ENCODE data around the gene DOCK10. TPM values are rescaled to one million over a fixed set of nuclear protein-coding genes. Genes with fewer than 3 reads are reported as not detected.

Gene DOCK10
- total RNA-seq, 2 experiments from 2014 or later = 40.8 to 68.2 TPM

DNA sequence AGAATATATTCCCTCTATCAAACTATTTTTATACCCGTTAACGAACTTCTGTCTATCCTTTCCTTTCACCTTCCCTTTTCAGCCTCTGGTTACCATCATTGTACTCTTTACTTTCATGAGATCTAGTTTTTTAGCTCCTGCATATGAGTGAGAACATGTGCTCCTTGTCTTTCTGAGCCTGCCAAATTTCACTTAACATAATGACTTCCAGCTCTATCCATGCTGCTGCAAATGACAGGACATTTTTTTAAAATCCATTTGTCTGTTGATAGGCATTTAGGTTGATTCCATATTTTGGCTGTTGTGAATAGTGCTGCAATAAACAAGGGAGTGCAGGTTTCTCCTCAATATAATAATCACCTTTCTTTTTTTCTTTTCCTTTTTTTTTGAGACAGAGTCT, 317.9 kb downstream of the DOCK10 start:
- H3K79me2 ChIP-seq (ENCODE audit: insufficient read depth, low read depth, low read length) = no peaks in the 10 kb centered on the region
- H2AFZ ChIP-seq (ENCODE audit: low read length) = no peak overlapping the region
- DNase-seq (ENCODE audit: low spot score) = no peak
- no peak overlapping the region for H3K4me2 ChIP-seq (ENCODE audit: low read length)
- H3K4me3 ChIP-seq (ENCODE audit: low read depth, low read length, poor library complexity, severe bottlenecking) = no peak overlapping the region
- CTCF ChIA-PET (ENCODE audit: unreplicated experiment) = interaction anchor here (1.4 kb wide), 1 partner anchor 31 kb away, joined by 3 read pairs; no protein-coding TSS in a partner anchor
- POLR2A ChIA-PET = interaction anchor here (0.7 to 1.6 kb wide), 4 partner anchors 10 to 174 kb away, joined by 3 to 5 read pairs (median 3); no protein-coding TSS in a partner anchor
- peaks cover 53% of the 10 kb centered on the region for H3K9me3 ChIP-seq (ENCODE audit: low read length)
- no TSS peak for BruUV-seq (replicated peaks)
- H3K4me1 ChIP-seq (ENCODE audit: insufficient read depth, low read length, poor library complexity, severe bottlenecking) = peaks cover 8% of the 10 kb centered on the region
- peaks cover 7% of the 10 kb centered on the region; the same call in 1 of the 2 replicates for H3K36me3 ChIP-seq (ENCODE audit: insufficient read depth, low read length)
- no peaks in the 10 kb centered on the region for H3K9me2 ChIP-seq (ENCODE audit: insufficient read depth, low read length)
- no peak overlapping the region for H3K27ac ChIP-seq (ENCODE audit: low read depth, low read length, poor library complexity, severe bottlenecking)
- intact Hi-C loops (cut with micrococcal nuclease; ENCODE audit: unreplicated experiment) = no loop called here
- TF ChIP-seq, protein P1, sequence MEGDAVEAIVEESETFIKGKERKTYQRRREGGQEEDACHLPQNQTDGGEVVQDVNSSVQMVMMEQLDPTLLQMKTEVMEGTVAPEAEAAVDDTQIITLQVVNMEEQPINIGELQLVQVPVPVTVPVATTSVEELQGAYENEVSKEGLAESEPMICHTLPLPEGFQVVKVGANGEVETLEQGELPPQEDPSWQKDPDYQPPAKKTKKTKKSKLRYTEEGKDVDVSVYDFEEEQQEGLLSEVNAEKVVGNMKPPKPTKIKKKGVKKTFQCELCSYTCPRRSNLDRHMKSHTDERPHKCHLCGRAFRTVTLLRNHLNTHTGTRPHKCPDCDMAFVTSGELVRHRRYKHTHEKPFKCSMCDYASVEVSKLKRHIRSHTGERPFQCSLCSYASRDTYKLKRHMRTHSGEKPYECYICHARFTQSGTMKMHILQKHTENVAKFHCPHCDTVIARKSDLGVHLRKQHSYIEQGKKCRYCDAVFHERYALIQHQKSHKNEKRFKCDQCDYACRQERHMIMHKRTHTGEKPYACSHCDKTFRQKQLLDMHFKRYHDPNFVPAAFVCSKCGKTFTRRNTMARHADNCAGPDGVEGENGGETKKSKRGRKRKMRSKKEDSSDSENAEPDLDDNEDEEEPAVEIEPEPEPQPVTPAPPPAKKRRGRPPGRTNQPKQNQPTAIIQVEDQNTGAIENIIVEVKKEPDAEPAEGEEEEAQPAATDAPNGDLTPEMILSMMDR (conservative IDR thresholded peaks at IDR 0.05; ENCODE audit: low read length) = no peak
- no peak for TF ChIP-seq EZH2phosphoT487 (IDR thresholded peaks at IDR 0.05; ENCODE audit: borderline replicate concordance, low read depth, low read length)
- H4K20me1 ChIP-seq (ENCODE audit: insufficient read depth, low read length) = no peaks in the 10 kb centered on the region

DNA sequence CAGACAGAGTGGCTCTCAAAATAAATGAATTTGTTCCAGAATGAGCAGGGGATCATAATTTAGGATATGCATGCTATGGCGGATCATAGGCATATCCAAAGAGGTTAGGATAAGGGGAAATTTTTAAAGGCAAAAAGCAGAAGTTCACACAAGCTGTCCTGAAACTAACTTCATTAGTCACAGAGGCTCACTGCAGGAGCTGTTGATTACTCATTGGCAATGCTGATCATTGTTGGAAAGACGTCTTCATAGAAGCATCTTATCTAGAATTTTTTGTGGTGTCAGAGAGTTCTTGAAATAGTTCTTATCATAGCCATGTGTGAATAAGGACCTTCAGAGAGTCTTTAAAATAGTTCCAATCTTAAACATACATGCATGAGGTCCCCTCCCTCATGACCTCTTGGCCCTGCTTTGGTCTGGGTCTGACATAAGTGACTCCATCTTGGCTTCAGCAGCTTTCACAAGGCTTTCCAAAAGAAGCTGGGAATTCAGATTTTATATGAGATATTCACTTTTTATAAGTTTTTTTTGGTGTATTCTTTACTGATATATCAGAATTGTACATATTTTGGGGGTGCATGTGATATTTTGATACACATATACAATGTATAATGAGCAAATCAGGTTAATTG, 318.6 kb downstream of the DOCK10 start:
- H2AFZ ChIP-seq (ENCODE audit: low read length) = no peak overlapping the region
- peaks cover 10% of the 10 kb centered on the region for H3K36me3 ChIP-seq (ENCODE audit: insufficient read depth, low read length)
- peaks cover 53% of the 10 kb centered on the region for H3K9me3 ChIP-seq (ENCODE audit: low read length)
- CTCF ChIA-PET (ENCODE audit: unreplicated experiment) = interaction anchor here (1.4 kb wide), 1 partner anchor 30 kb away, joined by 3 read pairs; no protein-coding TSS in a partner anchor
- no peaks in the 10 kb centered on the region for H3K9me2 ChIP-seq (ENCODE audit: insufficient read depth, low read length)
- H3K79me2 ChIP-seq (ENCODE audit: insufficient read depth, low read depth, low read length) = no peaks in the 10 kb centered on the region
- H3K27ac ChIP-seq (ENCODE audit: low read depth, low read length, poor library complexity, severe bottlenecking) = no peak overlapping the region
- intact Hi-C loops (cut with micrococcal nuclease; ENCODE audit: unreplicated experiment) = no loop called here
- no peak for DNase-seq (ENCODE audit: low spot score)
- BruUV-seq (replicated peaks) = no TSS peak
- peaks cover 8% of the 10 kb centered on the region for H3K4me1 ChIP-seq (ENCODE audit: insufficient read depth, low read length, poor library complexity, severe bottlenecking)
- H3K4me3 ChIP-seq (ENCODE audit: low read depth, low read length, poor library complexity, severe bottlenecking) = no peak overlapping the region
- POLR2A ChIA-PET = interaction anchor here (0.6 to 1.9 kb wide), 4 partner anchors 19 to 173 kb away, joined by 3 to 6 read pairs (median 3); no protein-coding TSS in a partner anchor
- no peaks in the 10 kb centered on the region for H4K20me1 ChIP-seq (ENCODE audit: insufficient read depth, low read length)
- TF ChIP-seq, protein P1 (conservative IDR thresholded peaks at IDR 0.05; ENCODE audit: low read length) = no peak
- TF ChIP-seq EZH2phosphoT487 (IDR thresholded peaks at IDR 0.05; ENCODE audit: borderline replicate concordance, low read depth, low read length) = no peak
- no peak overlapping the region for H3K4me2 ChIP-seq (ENCODE audit: low read length)

DNA sequence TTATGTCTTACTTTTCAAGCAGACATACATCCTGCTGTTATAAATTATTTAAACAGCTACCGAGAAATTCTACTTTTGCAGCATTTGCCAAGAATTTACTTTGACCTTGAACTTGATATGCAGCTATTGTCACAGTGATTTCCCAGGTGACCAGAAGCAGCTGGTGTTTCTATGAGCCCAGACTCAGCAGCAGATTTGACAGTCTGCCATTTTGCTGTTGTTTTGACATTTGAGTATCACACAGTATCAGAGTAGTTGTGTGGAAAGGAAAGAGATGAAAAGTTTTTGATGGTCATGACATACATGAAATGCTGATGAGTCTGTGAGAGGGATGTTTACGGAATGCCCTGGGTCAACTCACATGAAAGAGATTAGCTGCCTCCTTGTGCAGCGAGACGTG, 319.5 kb downstream of the DOCK10 start:
- H3K4me1 ChIP-seq (ENCODE audit: insufficient read depth, low read length, poor library complexity, severe bottlenecking) = peaks cover 8% of the 10 kb centered on the region
- H3K9me2 ChIP-seq (ENCODE audit: insufficient read depth, low read length) = no peaks in the 10 kb centered on the region
- H2AFZ ChIP-seq (ENCODE audit: low read length) = peak overlapping the region; percentile 47; the same call in 1 of the 2 replicates
- no peaks in the 10 kb centered on the region for H4K20me1 ChIP-seq (ENCODE audit: insufficient read depth, low read length)
- H3K9me3 ChIP-seq (ENCODE audit: low read length) = peaks cover 52% of the 10 kb centered on the region
- ChIA-PET POLR2A (interaction anchor here (0.6 to 1.9 kb wide), 2 partner anchors 36 to 68 kb away, joined by 3 to 6 read pairs; no protein-coding TSS in a partner anchor), CTCF (ENCODE audit: unreplicated experiment) (no interaction called here)
- no peak overlapping the region for H3K4me2 ChIP-seq (ENCODE audit: low read length)
- H3K27ac ChIP-seq (ENCODE audit: low read depth, low read length, poor library complexity, severe bottlenecking) = no peak overlapping the region
- peaks cover 14% of the 10 kb centered on the region for H3K36me3 ChIP-seq (ENCODE audit: insufficient read depth, low read length)
- TF ChIP-seq EZH2phosphoT487 (IDR thresholded peaks at IDR 0.05; ENCODE audit: borderline replicate concordance, low read depth, low read length) = no peak
- TF ChIP-seq, protein P1 (conservative IDR thresholded peaks at IDR 0.05; ENCODE audit: low read length) = no peak
- H3K4me3 ChIP-seq (ENCODE audit: low read depth, low read length, poor library complexity, severe bottlenecking) = no peak overlapping the region
- intact Hi-C loops (cut with micrococcal nuclease; ENCODE audit: unreplicated experiment) = no loop called here
- DNase-seq (ENCODE audit: low spot score) = no peak
- no peaks in the 10 kb centered on the region for H3K79me2 ChIP-seq (ENCODE audit: insufficient read depth, low read depth, low read length)
- BruUV-seq (replicated peaks) = no TSS peak
